HS-27A (cell line): ENCODE data around the gene SGMS1.
"Not testable (repeated sequence)": the region's sequence is repeated elsewhere in the genome, so short reads cannot be mapped to it uniquely, and the experiment has no call there.

Source experiments
- DNase-seq: peaks from one replicate; pipeline ENCODE4 v3.0.0-alpha.2; 2012; ENCODE audit warnings: low read depth, missing footprints

Gene SGMS1

GRCh38 chr10:50508315-50509051 is 115.3 kb downstream of the SGMS1 start:
- DNase-seq, result no peak

GRCh38 chr10:50506861-50507573 is 116.7 kb downstream of the SGMS1 start:
- DNase-seq, result no peak

GRCh38 chr10:50504389-50504788 is 119.4 kb downstream of the SGMS1 start:
- DNase-seq, result no peak

GRCh38 chr10:50503661-50504320 is 120.0 kb downstream of the SGMS1 start:
- DNase-seq, result no peak

GRCh38 chr10:50503156-50503555 is 120.6 kb downstream of the SGMS1 start:
- not testable (repeated sequence) for DNase-seq

GRCh38 chr10:50501924-50502452 is 121.8 kb downstream of the SGMS1 start:
- no peak for DNase-seq

GRCh38 chr10:50501478-50501877 is 122.3 kb downstream of the SGMS1 start:
- DNase-seq, result no peak

- DNase-seq, result no peak
Measured at GRCh38 chr10:50498465-50498864, 125.3 kb downstream of the SGMS1 start.

- DNase-seq, result no peak
Measured at GRCh38 chr10:50497758-50498157, 126.0 kb downstream of the SGMS1 start.

- no peak for DNase-seq
Measured at GRCh38 chr10:50496228-50496627, 127.5 kb downstream of the SGMS1 start.

GRCh38 chr10:50490241-50490640 is 133.5 kb downstream of the SGMS1 start:
- peak; percentile 38 for DNase-seq

- DNase-seq, result not testable (repeated sequence)
Measured at GRCh38 chr10:50484550-50484949, 139.2 kb downstream of the SGMS1 start.

GRCh38 chr10:50480054-50481007 is 143.4 kb downstream of the SGMS1 start:
- no peak for DNase-seq

GRCh38 chr10:50477287-50478203 is 146.2 kb downstream of the SGMS1 start:
- no peak for DNase-seq

- DNase-seq, result no peak
Measured at GRCh38 chr10:50473756-50474155, 150.0 kb downstream of the SGMS1 start.

GRCh38 chr10:50472914-50473313 is 150.8 kb downstream of the SGMS1 start:
- DNase-seq, result no peak

- no peak for DNase-seq
Measured at GRCh38 chr10:50471583-50471975, 152.2 kb downstream of the SGMS1 start.

GRCh38 chr10:50470798-50471582 is 152.8 kb downstream of the SGMS1 start:
- DNase-seq, result no peak

- no peak for DNase-seq
Measured at GRCh38 chr10:50470345-50470744, 153.4 kb downstream of the SGMS1 start.

GRCh38 chr10:50469778-50470193 is 154.0 kb downstream of the SGMS1 start:
- no peak for DNase-seq
